ENCODE data around the gene LRMDA.
"Not testable (repeated sequence)": the region's sequence is repeated elsewhere in the genome, so short reads cannot be mapped to it uniquely, and the experiment has no call there.

LRMDA gene

GRCh38 chr10:76115471-76116155 is 684.2 kb downstream of the LRMDA start:
- no peak for DNase-seq

- DNase-seq, result no peak
Observed at GRCh38 chr10:76116523-76116922, 685.1 kb downstream of the LRMDA start.

GRCh38 chr10:76117949-76118348 is 686.5 kb downstream of the LRMDA start:
- DNase-seq, result no peak

GRCh38 chr10:76119036-76119435 is 687.6 kb downstream of the LRMDA start:
- DNase-seq, result no peak

DNA sequence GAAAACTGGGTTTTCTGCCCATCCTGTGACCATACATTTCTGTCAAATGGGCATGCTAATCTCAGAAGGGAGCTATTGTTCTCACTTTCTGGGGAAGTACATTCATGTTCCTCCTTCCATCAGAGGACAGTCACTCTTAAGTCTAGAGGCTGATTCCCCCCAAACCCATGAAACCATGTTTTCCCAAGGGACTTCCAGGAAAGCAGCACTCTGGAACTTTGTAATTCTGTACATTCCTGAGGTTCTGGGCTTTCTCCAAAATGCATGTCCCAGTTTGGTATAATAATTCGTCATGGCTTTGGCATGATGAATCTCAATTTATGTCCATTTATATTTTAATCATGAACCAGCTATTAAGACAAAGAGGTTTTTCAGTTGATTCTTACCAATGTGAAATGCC is 688.1 kb downstream of the LRMDA start:
- no peak for DNase-seq

DNA sequence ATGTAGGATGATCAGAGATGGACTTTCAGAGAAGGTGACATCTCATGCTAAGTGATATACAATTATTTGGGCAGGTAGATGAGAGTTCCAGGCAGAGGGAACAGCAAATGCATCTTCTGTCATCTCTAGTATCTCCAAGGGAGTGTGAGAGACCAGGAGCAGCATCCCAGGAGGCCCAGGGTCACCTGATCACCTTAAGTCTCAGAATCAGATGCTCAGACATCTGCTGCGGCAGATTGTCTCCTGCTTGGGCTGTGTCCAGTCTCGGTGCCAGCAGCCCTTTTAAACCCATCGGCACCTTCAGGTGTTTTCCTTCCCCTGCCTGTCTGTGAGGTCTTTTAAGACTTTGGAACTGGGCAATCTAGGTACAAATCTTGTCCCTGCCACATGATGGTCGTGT is 690.6 kb downstream of the LRMDA start:
- no peak for DNase-seq

DNA sequence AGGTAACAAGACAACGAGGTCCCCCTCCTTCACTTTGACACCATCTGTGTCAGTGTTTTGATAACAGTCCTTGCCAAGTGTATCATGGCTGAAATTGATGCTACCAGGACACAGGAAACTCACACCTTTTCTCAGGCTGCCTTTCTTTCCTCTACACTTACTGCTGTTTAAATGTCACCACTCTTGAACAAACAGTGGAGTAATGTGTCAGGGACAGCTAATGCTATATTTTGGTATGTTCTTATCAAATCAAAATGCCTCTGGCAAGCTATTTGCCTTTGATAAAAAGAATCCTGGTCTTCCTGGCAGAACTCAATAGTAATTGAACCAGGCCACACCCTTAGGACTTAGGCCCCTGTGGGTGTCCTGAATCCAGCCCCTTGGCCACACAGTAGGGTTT is 692.9 kb downstream of the LRMDA start:
- no peak for DNase-seq

- DNase-seq, result no peak
Observed at GRCh38 chr10:76125900-76126299, 694.5 kb downstream of the LRMDA start.

DNA sequence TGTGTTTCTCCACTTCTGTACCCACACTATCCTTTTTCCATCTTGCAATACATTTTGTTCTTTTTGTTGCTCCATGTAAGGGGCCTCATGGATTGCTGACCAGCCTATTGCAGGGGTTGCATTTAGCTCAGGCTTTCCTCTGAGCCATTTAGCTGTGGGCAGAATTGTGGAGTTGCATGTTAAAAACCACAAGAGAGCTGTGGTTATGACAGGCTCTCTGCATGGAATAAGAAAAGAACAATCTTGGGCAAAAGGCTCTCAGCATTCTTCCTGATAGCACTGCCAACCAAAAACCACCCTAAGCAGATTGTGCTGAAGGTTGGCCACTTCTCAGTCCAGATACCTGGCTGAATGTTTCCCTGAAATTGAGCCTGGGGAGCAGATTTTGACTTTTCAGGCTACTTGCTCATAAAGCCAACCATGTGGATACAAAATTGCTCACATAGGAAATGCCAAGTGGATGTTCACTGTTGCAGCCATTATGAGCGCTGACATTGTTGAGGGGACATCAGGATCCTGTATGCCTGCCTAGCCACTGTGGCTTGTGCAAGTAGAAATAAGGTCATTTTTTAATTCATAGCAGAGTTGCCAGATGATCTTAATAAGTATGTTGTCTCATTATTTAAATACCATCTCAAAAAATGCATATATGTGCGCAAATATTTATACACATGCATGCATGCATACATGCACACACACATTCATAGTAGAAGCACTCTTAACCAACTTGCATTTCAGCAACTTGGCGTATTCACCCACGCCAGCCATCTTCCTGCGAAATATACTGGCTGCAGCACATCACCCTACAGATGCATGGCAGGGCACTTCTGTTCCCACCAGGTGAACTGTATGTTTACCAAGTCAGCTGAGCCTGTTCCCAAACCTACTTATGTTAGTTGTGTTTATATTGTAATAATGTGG is 695.4 kb downstream of the LRMDA start:
- no peak for DNase-seq

DNA sequence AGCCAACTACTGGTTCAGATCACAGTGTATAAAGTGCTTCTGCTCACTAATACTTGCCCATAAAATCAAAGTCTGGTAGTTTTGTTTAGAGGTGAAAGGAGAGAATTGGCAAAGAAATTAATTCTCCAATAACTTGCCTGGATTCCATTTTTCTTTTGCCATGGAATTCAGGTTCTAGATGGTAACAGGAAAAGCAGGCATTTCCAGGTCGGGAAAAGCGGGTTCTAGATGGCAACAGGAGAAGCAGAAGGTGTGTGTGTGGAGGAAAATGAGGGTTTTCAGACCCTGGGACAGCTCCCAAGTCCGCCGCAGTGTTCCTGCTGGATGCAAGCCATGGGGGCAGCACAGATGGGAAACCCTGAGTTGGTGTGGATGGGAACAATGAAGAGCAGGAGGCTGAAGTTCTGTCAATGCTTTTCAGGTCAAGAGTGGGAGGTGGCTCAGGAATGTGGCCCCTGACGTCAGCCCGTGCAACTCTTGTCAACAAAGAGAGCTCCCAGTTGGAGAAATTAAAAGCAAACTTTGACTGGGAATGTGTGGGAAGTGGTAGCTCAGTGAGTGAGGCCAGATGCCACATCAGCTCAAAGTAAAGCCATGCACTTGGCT is 696.7 kb downstream of the LRMDA start:
- no peak for DNase-seq

GRCh38 chr10:76129213-76129612 is 697.8 kb downstream of the LRMDA start:
- no peak for DNase-seq

- DNase-seq, result no peak
Observed at GRCh38 chr10:76130892-76131291, 699.5 kb downstream of the LRMDA start.

DNA sequence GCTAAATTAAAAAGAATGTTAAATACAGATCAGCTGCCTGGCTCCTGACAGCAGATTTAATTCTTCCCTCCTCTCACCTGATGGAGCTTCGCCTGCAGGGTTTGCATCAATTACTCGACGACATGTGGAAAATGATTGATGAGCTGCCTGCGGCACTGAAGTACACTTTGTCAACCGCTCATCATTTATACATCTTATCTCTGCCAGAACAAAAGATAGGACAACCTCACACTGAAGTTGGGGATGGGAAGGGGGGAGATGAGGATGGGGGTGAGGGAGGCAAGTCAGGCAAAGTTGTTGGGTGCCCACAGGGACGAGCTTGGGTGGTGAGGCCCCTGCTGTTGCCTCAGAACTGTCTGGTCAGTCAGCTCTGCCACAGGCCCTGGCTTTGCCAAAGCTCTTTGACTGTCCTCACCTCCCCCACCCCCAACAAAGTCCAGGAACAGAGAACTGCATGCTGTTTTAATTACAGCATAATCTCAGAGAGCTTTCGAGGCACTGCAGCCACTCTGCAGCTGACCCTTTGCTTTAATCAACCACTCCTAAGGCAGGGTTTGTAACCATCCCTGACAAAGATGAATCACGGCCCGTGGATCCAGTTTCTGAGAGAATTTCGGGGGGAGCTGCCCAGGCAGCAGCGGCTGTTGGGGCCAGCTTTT is 702.3 kb downstream of the LRMDA start:
- DNase-seq, result no peak

DNA sequence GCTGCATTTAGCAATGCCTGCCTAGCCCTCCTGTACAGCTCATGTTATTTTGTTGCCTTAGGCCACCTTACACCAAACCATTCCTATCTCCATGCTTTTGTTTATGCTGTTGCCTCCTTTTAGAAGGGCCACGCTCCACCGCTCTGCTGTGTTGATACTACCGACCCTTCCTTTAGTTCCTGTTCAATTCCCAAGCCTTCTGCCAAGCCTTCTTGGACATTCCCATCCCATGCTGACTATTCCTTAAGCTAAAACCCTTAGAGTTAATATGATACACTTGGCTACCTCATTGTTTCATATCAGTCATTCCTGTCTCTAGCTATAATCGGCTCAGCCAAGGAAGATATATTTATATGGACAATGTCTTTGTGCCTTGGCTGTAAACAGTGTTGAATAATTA is 705.5 kb downstream of the LRMDA start:
- DNase-seq, result no peak

GRCh38 chr10:76138286-76138685 is 706.9 kb downstream of the LRMDA start:
- DNase-seq, result no peak

GRCh38 chr10:76138906-76139305 is 707.5 kb downstream of the LRMDA start:
- no peak for DNase-seq

GRCh38 chr10:76139431-76139830 is 708.0 kb downstream of the LRMDA start:
- DNase-seq, result no peak

DNA sequence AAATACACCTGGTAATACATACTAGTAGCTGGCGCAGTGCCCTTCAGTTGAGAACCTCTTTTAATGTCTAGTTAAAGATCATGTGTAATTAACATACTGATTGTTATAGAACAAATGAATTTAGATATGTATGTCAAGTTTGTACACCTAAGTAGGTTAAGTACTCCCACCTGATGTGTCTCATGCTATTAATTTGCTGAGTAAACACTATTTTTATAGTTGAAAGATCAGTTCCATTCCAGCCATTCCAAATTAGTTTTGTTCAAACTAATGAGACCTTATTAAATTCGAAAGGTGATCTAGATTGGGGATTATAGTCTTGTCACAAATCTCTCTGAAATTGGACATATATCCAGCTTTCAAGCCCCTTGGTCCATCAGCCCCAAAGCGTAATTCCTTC is 710.0 kb downstream of the LRMDA start:
- no peak for DNase-seq

GRCh38 chr10:76148217-76148616 is 716.8 kb downstream of the LRMDA start:
- not testable (repeated sequence) for DNase-seq

GRCh38 chr10:76149182-76149581 is 717.8 kb downstream of the LRMDA start:
- no peak for DNase-seq

GRCh38 chr10:76149602-76150138 is 718.2 kb downstream of the LRMDA start:
- DNase-seq, result no peak

DNA sequence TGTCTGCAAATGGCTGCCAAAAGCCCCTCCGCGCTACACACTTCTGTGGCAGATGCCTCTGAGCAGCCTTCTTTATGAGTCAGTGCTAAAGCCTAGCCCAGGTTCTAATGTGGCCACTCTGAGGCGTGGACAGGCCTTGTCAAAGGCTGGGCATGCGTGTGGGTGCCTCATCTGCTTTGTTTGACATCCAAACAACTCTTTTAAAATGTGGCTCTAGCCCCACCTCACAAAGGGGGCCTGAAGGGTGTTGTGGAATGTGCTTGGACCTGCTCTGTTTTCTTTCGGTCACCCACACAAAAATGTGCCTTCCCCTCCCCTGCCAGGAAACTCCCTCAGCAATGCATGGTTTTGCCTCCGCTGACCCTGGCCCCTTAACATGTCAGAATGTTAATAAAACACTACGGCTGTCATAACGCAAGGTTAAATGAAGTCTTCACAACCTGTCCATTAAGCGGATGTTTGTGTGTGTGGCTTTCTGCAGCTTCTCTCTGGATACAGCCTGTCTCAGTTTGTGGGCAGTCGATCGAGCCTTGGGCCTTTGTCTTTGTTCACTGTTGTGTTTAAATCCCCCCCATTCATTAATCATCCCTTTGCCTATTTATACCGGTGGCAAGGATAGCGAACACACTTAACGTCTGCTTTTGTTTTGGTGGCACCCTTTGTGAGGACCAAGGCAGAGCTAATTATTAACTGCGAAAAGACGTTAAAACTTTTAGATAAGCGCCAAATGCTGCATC is 718.9 kb downstream of the LRMDA start:
- no peak for DNase-seq
